HG02840 (cell line): ENCODE results near the gene OTUD4.
"Not testable (repeated sequence)": the region's sequence is repeated elsewhere in the genome, so short reads cannot be mapped to it uniquely, and the experiment has no call there.

Source experiments
- ATAC-seq: cut with Tn5 transposase; IDR thresholded peaks from one replicate; pipeline ENCODE4 v1.9.1; 2021; ENCODE audit warnings: mild to moderate bottlenecking, moderate library complexity, moderate number of reproducible peaks; ENCODE audit not compliant: unreplicated experiment, low FRiP score

The OTUD4 gene

DNA sequence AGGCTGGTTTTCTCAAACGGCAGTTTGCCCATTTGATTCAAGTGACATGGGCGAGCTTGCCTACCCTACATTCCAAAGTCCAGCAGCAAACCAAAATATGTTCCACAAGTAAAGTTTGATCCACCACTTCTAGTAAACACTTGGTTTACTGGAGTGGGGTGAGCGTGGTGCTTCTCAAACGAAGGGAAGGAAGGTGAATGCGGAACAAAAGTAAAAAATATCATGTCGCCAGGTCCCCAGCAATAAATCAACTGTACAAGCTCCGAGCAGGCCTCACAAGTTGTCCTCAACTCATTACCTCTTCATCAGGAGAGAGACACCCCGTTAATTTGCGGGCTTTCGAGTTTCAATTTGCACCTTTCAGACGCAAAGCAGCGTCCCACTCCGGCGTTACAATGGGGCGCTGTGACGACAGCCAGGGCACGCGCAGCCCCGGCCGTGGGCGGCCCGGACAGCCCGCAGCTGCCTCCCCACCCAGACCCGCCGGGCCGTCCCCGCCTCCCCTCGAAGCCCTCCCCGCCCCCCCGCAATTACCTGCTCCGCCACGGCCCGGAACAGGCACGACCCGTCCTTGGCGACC, 1.0 kb downstream of the OTUD4 start:
- ATAC-seq, result peak; percentile 39

DNA sequence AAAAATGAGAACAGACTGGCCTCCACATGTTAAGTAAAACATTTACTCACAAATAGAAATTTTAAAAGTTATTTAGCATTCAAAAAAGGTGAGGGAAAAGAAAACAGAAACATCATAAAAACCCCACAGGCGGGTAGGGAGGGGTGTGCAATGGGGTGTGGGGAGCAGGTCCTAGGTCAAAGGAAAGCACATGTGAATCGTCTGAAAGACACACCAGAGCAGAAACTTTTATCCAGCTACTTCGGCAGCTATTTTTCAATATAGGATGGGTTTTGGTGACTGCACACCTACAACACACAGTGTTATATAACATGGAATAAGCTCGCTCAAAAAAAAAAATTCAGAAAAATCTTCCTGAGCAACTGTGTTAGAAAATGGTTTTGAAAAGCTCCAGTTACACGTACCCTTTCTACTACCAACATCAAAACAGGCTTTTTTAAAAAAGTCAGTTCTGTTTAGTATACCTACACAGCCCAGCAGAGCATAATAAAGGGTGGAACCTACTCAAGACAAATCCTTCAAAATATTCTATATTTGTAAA, 1.6 kb downstream of the OTUD4 start:
- no peak for ATAC-seq

DNA sequence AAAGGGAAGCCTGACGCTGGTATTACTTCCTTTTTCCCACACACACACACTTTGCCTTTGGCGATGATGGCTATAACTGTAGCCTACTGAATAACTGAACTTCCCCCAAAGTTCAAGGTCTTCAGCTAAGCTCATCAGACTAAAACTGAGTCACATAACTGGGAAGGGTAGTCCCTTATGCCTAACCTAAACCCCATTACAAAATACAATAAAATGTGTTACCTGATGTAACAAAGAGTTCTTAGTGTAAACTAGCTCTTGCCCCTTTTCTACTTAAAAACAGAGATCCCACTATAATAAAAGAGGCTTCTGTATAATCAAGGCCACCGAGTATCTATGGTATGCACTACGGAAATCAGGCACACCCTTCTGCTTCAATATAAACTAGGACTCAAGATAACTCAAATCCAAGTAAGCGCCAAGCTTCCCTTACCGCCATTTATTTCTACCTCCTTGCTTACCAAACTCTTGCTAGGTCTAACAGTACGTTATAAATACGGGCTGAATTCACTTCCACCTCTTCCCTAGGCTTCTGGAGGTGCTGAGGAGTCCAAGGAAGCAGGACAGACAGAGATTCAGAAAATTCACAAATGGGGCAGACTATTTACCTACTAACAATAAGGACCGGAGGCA, 2.4 kb downstream of the OTUD4 start:
- ATAC-seq, result no peak

DNA sequence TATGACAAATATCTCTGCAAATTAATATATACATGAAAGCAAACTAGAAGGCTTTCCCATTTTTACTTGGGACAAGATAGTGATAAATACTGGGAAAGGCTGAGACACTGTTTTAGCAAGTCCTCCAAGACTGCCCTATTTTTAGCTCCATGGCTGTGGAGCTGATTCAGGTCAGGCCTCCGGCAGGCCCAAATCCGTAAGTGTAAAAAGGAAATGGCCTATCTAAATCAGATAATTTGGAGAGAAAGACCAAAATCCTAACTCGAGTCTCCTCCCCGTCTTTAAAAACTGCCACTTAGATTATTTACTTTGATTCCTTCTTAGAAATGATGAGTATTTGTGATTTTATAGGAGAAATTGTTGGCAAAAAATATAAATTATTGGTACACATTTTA, 2.9 kb downstream of the OTUD4 start:
- ATAC-seq, result no peak

DNA sequence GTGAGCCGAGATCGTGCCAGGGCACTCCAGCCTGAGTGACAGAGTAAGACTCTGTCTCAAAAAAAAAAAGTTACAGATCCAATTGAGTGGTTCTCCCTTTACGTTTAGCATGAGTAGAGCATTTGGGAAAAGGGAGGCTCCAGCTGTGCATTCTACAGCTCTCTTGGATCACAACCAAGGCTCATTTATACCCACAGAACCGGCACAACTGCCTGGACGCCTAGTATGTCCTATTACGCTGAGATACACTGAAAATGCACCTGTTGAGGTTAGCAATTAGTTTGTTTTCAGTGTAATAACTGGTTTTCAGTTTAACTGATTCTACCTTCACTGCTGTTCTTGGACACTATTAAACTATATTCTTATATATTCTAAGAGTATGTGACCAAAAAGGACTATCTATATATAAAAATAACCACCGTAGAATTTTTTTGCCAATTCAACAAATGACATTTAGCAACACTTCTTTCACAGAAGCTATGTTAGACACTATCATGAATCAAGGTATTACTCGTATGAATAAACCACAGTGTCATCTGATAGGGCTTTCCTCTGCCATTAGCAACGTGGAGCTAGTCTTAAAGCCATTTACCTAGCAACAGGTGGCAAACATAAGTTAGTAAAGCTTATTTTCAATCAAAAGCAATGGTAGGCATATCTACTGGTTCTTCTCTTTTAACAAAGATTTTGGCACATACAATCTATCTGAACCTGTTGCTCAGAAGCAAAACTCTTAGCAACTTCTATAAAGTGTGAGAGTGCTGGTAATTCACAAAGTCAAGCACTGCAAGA, 3.6 kb downstream of the OTUD4 start:
- no peak for ATAC-seq

DNA sequence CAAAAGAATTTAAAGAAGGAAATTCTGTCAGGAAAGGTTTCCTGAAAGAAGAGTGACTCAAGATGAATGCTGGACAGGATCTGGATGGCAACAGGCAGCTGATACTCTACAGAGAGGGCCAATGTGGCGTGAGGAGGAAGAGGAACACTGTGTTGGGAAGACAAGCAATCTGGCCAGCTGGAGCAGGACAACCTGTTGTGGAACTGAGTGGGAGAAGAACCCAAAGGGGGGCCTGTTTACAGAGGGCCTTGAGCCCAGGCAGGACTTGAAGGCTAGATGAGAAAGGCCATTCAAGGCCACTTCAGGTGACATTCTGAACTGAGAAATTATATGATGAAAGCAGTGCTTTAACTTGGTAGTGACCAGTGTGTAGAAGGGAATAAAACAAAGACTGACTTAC, 8.5 kb downstream of the OTUD4 start:
- ATAC-seq, result no peak

GRCh38 chr4:145170223-145170622, 10.2 kb downstream of the OTUD4 start:
- ATAC-seq, result no peak

GRCh38 chr4:145168581-145169187, 11.7 kb downstream of the OTUD4 start:
- no peak for ATAC-seq

- no peak for ATAC-seq
Observed at GRCh38 chr4:145167887-145168286, 12.5 kb downstream of the OTUD4 start.

GRCh38 chr4:145161549-145161948, 18.8 kb downstream of the OTUD4 start:
- ATAC-seq, result no peak

DNA sequence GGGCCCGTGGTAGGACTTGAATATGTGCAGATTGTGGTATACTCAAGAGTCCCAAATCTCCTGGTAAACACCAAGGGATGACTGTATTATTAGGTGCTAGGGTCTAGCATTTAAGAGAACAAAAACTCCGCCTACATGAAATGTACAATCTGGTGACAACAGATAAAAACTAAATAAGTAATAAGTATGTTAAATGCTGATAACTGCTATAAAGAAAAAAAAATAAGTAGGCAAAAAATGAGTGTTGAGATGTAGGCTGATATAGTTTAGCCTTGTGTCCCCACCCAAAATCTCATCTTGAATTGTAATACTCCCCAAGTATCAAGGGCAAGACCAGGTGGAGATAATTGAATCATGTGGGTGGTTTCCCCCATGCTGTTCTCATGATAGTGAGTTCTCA, 23.4 kb downstream of the OTUD4 start:
- no peak for ATAC-seq

DNA sequence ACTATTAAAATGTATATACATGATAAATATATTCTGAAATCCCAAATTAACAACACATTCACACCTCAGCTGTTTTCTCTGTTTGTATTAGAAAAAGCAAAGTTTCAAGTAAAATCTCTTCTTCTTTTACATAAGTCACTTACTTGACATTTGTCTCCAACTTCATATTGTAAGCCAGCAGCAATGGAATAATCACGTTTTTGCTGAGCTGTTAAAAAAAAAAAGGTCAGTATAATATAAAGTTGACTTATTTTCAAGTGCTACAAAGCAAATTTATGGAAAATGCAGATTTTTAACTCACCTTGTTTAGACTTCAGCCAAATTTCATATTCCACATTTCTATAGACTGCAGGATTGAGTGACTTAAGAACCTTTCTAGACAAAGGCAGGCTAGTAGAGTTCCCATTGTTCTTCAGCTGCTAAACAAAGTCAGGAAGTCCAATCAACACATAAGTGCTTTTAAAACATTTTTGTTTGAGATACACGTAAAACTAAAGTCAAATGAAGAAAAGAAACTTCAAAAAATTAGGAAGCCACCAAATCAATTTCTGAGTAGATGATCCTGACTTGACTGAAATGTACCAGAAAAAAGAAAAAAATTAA, 25.0 kb downstream of the OTUD4 start:
- ATAC-seq, result no peak

- peak; percentile 66 for ATAC-seq
Observed at GRCh38 chr4:145154573-145154972, 25.8 kb downstream of the OTUD4 start.

DNA sequence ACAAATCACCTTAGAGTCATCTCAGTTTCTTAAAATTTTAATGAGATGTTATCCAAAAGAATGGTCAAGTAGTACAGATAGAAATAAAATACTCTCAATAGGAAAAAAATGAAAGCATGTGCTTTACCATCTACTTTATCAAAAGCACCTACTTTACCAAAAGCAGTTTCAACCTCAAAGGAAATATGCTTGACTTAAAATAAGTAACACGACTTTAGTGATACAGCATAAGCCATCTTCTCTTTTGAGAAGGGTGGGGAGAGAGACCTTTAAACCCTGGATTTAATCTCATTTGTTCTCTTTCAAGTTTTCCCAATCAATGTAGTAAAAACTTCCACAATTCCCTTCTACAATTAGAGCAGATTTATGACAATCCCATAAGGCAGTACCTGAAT, 26.5 kb downstream of the OTUD4 start:
- no peak for ATAC-seq

- ATAC-seq, result no peak
Observed at GRCh38 chr4:145153181-145153903, 27.0 kb downstream of the OTUD4 start.

GRCh38 chr4:145148980-145149379, 31.4 kb downstream of the OTUD4 start:
- ATAC-seq, result no peak

DNA sequence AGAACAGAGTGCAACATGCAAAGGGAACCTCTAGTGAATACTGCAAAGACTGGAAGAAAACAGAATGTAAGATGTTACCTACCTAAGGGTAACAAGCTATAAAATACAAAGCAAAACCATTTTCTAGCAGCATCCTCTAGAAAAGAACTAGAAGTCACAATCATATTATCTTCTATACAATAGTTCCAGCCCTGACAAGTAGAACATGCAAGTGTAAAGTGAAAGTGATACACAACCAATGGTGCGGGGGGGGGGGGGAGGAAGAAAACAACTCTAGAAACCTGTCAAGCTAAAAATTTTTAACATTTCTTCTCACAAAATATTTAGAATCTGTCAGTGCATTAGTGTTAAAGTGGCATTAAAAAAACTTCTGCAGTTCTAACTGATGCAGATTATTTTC, 44.2 kb downstream of the OTUD4 start:
- not testable (repeated sequence) for ATAC-seq

- peak; percentile 83 for ATAC-seq
Observed at GRCh38 chr4:145132511-145133098, 47.8 kb downstream of the OTUD4 start.

GRCh38 chr4:145131848-145132247, 48.5 kb downstream of the OTUD4 start:
- ATAC-seq, result no peak
